ENCODE measurements around the gene CHDH.

The CHDH gene, protein sequence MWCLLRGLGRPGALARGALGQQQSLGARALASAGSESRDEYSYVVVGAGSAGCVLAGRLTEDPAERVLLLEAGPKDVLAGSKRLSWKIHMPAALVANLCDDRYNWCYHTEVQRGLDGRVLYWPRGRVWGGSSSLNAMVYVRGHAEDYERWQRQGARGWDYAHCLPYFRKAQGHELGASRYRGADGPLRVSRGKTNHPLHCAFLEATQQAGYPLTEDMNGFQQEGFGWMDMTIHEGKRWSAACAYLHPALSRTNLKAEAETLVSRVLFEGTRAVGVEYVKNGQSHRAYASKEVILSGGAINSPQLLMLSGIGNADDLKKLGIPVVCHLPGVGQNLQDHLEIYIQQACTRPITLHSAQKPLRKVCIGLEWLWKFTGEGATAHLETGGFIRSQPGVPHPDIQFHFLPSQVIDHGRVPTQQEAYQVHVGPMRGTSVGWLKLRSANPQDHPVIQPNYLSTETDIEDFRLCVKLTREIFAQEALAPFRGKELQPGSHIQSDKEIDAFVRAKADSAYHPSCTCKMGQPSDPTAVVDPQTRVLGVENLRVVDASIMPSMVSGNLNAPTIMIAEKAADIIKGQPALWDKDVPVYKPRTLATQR

DNA sequence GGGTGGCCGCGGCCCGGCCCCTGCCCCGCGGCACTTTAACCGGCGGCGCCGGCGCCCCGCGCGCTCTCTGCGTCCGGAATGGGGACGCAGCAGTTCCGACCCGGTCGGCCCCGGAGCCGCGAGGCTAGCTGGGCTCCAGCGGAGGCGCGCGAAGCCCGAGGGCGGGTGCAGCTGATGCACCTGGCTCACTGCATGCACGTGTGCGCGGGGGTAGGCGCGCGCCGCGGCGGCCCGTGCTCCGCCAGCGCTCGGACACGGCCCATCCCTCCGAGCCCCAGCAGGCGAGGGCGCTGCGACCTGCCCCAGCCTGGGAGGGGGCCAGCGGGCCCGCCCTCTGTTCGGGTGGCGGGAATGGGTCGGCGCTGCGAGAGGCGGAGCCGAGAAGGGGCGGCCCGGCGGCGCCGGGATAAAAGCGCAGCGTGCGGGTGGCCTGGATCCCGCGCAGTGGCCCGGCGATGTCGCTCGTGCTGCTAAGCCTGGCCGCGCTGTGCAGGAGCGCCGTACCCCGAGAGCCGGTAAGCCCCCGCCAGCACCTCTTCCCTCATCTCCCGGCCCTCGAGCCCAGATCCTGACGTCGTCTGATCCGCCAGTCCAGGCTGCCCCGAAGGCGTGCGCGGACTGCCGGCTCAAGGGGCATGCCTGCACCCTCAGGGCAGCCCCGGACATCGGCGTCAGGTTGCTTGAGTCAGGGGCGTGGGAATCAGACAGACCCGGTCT is at the start of gene CHDH, which contains the start of gene IL17RB:
Gene CHDH (minus strand): TSS at position 286 of the 717 bp plus-strand sequence. CDS start 22,411 bp downstream, outside the sequence.
Gene IL17RB (plus strand): TSS at position 435 of the 717 bp plus-strand sequence. CDS start 21 bp downstream, at position 456.
- no peak for DNase-seq

DNA sequence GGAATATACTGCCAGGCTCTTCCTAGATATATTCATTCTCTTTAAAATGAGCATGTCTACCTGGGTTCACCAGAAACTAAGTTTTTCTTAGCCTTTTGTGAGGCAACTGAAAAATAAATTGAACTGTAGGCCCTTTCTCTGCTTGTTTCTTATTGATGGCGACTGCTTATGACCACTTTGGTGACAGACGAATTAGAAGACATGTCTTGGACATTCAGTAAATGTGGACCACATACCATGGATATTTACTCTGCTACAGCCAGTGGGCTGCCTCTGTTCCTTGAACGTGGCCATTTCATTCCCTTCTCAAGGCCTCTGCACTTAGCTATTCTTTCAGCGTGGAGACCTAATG is 46.0 kb upstream of the CHDH start:
- no peak for DNase-seq

DNA sequence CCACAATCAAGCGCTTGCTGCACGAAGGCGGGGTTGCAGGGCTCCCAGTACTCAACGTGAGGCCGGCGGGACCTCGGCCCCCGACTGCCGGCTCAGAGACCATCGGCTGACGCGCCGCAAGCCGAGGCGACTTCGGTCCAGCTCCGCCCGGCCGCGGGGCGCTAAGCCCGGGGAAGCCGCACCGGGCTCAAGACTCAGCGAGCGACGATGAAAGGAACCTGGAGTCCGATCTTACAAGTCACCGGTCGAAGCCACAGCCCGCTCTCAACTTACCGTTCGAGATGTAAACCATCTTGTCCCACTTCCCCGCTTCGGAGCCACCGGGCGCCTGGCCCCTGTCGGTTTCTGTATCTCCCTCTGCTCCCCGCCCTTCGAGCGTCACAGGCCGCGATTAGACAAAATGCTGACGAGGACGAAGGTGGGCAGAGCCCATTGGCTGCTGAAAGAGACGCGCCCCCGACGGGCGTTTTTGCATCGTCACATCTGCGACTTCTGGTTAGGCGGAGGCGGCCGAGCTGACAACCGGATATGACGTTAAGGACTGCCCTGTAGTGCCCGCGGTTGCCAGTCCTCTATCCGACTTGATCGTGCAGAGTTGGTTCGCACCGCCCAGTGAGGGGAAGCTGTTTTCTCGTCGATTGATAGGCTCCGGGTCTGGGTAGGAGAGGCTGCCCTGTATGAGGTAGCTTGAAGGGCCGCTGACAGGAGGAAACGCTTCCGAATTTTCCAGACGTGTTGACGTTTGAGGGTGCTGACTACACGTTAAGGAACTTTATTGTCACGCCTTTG is 45.5 kb upstream of the CHDH start, which contains the start of gene SELENOK:
Gene SELENOK (minus strand): TSS at position 363 of the 789 bp plus-strand sequence.
- peak; percentile 100 for DNase-seq

DNA sequence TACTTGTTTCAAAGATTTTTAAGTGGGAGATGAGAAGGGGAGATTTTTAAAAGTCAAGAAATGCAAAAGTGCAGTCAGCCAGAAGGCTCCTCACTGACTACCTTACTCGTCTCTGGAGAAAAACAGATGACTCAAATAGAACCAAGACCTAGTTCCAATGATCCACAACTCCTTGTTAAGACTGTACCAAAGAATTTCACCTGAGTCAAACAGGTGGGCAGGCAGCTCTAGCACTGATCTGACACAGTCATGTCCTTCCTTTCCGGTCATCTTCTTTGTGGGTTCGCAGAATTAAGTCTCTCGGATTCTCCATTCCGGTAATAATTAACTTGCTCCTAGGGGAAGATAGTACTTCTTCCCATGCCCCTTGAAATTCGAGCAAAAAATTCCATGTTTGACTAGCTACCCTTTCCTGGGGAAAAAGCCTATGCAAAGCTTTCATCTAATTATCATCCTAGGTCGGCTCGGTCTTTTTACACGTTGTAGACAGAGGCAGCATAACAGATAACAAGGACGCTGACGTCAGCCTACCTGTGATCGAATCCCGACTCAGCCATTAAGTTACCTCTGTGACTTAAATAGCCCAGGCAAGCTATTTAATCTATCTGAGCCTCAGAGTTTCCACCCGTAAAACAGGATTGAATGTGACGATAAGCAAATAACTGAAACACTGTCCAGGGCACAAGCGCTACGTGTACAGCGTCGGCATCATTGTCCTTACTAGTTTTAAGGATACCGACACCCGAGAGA is 44.7 kb upstream of the CHDH start:
- DNase-seq: peak; percentile 6

DNA sequence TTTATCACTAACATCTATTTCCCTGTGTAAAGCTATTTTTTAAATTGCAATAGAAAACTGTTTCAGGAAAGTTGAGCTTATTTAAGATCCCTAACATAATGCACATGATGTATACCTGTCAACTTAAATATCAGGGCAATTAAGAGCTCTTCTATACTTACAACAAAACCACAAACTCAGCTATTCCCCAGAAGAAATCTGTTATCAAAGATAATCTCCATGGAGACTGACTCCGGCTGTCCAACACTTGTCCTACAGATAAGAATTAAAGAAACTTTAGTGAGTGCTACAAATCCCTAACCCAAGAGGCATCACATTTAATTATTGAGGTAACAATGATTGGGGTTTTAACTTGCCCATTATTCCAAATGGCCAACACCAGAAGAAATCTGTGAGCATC is 42.0 kb upstream of the CHDH start:
- DNase-seq: no peak

DNA sequence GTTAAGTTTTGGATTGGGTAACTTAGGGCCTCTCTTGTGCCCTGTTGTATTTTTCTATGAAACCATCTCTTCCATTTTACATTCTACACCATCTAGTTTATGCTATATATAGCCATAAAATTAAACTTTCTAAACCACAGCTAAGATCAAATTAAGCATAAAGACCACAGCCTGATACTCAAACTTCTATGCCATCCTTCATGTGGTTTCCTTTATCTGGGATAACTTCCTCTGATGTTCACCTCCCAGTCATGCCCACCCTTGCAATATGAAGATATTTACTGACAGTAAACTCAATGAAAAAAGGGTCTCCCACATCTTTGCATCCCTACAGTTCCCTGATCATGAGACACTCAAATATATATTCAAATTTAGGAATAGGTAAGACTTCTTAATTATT is 41.2 kb upstream of the CHDH start:
- no peak for DNase-seq

DNA sequence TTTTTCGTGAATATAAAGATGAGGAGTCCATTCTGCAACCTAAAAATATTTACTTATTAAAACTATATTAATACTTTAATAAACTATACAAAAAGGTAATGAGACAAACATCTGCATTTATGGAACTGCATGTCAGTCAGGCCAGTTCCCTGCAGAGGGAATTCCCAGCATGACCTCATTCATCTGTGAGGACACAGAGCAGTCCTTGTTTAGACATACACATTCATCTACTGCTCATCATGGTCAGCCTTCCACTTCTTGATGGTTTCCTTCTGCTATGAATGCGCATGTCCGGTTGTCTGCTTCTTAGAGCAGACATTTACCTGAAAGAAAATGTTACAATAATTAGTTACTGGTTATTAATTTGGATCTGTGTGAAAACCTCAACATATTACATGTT is 39.0 kb upstream of the CHDH start:
- peak; percentile 66 for DNase-seq

DNA sequence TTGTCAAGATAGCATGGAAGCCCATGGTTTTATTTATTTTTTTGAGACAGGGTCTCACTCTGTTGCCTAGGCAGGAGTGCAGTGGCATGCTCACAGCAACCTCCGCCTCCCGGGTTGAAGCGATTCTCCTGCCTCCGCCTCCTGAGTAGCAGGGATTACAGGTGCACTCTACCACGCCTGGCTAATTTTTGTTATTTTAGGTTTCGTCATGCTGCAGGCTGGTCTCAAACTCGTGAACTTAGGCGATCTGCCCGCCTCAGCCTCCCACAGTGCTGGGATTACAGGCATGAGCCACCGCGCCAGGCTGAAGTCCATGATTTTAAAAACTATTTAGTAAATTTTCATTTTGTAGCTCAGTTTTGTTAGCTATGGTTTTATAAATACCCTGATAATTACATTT is 38.4 kb upstream of the CHDH start:
- no peak for DNase-seq

DNA sequence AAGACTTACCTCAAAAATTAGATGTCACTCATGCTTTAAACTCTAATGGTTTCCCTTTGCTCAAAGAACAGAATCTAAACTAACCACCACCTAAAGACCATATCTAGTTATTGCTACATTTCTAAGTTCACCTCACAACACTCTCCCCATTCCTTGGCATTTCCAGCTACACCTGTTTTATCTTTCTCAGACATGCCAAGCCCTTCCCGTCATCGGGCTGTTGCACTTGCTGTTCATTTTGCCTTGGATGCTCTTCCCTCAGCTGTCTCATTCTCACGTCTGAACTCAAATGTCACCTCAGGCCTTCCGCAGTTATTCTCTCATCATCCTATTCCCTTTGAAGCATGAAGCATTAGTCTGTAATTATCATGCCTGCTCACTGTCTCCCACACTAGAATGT is 36.8 kb upstream of the CHDH start:
- DNase-seq: no peak

DNA sequence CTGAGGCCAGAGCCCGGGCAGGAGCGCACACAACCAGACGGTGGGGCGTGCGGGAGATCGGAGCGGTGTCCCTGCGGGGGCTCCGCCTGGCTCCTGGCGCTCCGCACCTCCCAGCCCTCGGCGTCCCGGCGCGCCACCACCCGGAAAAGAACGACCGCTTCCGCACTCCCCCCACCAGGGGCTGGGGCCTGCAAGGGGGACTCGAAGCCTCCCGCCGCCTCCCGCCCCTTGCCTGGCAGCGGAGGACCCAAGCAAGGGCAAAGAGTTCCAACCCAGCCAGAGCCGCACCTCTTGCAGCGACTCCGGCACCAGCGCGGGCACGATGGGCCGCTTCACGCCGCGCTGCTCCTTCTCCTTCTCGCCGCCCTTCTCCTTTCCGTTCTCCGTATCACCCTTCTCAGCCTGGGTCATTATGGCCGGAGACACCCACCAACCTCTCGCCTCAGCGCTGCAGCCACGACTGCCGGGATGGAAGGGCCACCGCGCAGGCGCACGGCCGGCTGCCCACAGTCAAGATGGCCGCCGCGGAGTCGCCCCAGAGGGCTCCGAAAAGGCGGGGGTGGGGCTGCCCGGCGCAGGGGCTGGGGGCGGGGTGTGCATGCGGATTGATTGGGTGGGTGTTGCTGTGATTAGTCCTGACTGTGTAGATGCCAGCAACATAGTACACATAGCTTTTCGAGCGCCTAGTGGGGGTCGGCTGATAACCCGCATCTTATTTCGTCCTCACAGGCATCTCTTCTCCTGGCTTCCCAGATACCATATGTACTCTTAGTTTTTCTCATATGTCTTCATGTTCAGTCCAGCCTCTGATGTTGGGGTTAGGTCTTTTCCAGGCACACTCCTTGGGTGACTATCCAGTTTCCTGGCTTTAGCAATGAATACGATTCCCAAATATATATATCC is 35.7 kb upstream of the CHDH start, which contains the start of gene ACTR8:
Gene ACTR8 (minus strand): TSS at position 462 of the 903 bp plus-strand sequence. CDS start 51 bp downstream, at position 411.
- peak; percentile 90 for DNase-seq

DNA sequence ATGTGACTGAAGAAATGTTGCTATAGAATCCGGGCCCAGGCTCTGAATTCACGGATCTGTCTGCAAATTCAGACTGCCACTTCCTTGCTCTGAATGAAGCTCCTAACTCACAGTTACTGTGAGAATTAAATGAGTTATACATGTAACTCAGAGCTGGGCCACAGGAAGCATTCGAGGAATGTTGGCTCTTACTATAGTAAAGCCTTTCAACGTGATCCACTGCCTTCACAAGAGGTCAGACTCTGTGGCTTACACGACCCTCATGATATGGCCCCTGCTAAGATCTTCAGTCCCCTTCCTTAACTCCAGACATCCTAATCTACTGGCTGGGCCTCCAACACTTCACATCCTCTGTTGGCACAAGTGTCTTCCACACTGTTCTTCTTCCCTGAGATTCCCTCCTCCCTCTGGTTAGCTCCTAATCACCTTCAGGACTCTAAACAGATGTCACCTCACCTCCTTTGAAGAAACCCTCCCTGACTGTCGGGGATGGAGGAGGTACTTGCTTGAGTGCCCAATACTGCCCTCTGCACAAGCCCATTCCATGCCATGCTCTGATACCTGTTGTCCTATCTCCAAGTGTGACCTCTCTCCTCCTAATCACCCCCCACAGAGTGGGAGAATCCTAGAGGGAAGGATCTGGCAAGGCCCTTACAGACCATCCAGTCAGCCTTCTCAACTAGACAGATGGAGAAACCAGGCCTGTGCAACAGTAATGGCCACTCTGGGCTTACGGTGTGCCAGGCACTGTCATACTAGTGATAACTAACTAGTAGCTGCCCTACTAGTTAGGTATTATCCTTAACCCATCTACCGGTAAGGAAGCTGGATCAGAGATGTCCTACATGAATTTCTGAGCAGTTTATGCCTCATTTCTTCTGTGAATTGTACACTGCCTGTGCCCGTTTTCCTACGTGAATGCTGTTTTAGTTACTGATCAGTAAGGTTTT is 34.5 kb upstream of the CHDH start:
- no peak for DNase-seq

DNA sequence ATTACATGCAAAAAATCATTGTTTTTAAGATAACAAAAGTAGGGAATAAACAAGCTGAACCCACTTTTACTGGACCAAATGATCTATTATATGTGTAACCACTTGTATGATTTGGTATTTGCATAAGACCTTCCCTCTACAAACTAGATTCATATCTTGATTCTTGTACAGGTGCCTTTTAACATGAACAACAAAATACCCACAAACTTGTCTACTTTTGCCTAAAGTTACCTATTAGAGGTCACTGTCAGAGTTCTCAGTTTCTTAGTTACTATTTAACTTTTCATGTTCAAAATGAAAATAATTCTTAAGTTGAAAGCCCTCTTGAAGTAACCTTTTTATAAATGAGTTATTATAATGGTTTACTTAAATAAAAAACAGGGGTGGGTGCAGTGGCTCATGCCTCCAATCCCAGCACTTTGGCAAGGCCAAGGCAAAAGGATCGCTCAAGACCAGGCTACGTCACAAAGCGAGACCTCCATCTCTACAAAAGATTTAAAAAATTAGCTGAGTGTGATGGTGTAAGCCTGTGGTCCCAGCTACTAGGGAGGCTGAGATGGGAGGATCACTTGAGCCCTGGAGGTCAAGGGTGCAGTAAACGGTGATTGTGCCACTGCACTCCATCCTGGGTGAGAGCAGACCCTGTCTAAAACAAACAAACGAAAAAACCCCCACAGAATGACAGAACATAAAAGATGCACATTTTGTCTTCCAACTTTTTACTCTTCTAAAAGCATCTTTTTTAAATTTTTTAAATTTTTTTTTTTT is 19.7 kb upstream of the CHDH start:
- no peak for DNase-seq

DNA sequence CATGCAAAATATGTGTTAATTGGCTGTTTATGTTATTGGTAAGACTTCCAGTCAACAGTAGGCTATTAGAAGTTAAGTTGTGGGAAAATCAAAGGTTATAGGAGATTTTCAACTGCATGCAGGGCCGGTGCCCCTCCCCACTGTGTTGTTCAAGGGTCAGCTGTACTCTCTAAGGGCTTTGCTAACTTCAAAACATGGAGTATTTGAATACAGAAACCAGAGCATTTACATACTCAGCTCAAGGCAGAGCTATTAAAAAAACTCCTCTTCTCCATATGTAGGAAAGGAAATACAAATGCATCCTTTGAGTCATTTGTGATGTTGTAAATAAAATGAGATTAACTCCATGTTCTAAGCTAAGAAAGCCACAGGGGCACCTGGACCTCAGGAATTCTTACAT is 16.9 kb upstream of the CHDH start:
- no peak for DNase-seq

DNA sequence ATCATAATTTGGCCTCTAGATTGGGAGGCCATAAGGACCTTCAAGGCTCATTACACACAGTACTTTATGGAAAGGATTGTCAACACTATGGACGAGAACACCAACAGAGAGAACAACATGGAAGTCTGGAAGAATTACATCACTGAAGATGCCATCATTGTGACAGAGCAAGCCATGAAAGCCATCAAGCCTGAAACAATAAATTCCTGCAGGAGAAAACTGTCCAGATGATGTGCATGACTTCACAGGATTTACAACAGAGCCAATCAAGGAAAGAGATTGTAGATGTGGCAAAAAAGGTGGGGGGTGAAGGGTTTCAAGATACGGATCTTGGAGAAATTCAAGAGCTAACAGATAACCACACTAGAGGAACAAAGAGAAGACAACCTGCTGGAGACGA is 16.0 kb upstream of the CHDH start:
- no peak for DNase-seq

DNA sequence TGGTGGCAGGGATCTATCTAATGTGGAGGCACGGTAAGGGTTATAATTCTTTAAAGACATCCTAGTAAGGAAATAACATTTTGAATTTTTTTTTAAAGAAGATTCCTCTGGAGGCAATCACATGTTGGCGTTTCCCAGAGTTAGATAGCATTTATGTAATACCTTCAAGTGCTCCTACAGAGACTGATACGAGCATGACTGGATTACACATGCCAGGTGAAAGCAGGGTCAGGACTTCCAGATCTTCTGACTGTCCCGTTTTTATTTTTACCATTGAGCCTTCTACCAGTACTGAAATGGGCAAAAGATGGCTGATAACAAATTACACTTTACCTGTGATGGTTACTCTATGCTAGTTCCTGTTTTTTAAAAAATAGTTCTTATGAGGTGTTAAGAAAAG is 14.0 kb upstream of the CHDH start:
- DNase-seq: no peak

DNA sequence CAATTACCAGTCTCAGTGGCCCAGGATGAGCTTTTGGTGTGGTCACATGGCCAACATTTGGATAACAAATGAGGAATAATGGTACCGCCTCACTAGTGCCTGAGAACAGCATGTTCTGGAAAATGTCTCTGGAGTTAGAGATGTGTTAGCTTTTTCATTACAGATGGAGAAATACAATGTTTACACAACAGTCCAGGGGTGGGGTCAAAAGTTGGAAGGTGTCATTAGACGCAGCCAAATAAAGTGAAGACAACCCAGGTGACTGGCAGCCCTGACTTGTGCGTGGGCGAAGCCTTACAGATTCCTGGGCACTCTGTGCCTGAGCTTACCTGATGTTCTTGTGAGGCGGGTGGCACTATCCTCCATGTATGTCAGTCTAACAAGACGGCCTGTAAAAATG is 13.0 kb upstream of the CHDH start:
- DNase-seq: no peak

DNA sequence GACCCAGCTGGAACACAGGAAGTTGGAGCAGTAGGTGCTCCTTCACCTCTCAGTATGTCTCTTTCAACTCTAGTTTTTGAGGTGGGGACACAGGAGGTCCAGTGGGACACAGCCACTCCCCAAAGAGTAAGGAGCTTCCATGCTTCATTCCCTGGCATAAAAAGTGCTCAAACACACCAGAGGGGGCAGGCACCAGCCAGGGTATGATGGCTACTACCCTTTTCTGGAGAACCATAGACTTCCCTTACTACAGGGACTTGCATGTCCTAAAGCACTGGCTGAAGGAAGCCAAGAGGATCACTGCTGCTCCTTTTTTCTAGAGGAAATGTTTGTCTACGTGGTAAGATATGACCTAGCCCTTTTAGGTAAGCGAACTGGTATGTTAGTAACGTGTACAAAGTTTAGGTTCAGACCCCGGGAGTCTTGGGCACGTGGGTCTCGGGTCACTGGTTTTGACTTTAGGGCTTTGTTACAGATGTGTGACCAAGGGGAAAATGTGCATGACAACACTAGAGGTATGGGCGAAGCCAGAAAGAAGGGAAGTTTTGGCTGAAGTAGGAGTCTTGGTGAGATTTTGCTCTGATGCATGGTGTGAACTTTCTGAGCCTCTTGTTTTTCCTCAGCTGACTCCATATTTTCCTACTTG is 12.0 kb upstream of the CHDH start:
- DNase-seq: no peak

DNA sequence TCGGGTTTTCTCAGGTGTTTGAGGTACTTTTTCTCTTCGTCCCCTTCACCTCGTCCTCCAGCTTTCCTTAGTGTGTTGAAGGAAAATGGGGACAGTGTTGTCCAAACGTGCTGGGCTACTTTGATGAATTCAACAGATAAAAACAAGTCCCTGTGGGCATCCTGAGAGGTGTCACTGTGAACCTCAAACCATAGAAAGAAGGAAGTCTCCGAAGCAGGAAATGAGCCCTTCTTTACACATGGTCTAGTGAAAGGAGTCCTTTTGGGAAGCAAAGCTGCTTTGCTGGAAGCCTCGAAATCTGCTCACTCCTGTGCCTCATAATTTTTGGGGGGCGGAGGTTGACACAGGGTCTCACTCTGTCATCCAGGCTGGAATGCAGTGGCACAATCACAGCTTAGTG is 10.7 kb upstream of the CHDH start:
- DNase-seq: no peak

Data from suppressor macrophage treated with lipopolysaccharide for 4 hours (primary cell).